ENCODE measurements around the gene SPAG6.

SPAG6 gene

DNA sequence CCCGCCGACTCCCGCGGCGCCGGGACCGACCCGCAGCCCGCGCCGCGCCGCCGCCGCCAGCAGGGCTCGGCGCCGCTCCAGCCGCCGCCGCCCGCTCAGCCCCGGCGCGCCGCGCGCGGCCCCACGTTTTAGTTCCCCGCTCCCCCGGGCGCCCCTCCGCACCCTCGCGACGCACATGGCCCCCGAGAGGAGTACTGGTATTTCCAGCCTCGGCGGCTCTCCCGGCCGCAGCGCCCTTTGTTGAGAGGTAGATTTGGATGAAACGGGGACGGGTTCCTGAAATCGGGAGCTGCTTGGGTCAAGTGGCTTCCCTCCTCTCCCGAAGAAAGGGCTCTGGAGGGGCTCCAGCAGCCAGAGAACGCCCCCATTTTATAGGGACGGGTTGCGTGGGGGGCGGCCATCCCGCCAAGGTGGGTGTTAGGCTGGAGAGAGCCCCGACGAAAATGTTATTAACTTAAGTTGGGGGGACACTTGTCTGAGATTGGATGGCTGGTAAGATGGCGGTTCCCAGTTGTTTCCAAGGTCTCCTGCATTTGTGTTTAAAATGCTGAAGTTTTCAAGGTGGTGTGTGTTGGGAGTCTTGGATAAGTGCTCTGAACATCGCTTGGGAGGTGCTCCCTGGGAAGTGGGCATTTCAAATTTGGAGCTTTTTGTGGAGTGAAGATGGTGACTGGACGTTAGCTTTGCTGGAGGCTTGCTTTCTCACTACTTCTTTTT lies 23.2 kb upstream of the SPAG6 start:
- DNase-seq (ENCODE audit: low read depth in 2 of 2) = no peak

DNA sequence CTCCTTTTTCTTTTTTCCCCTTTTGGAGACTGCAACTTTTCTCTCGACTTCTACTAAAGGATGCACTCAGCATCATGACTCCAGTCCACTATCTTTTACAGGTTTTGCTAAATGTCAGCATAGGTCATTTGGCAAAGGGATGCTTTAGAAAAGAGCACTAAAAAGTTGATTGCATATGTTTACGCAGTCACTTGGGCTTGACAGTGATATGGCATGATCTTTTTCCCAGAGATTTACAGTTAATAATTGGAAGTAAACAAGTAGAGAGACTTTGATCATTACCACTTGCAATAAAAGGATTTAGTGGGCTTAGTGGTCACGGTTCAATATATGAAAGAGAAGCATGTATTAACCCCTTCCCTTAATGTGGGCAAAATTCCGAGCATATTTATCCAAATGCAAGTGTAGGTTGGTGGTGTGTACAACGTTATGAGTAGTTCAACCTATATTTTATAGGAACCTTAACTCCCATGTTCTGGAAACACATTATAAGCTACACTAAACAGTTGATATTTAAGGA lies 22.6 kb upstream of the SPAG6 start:
- no peak for DNase-seq (ENCODE audit: low read depth in 2 of 2)

DNA sequence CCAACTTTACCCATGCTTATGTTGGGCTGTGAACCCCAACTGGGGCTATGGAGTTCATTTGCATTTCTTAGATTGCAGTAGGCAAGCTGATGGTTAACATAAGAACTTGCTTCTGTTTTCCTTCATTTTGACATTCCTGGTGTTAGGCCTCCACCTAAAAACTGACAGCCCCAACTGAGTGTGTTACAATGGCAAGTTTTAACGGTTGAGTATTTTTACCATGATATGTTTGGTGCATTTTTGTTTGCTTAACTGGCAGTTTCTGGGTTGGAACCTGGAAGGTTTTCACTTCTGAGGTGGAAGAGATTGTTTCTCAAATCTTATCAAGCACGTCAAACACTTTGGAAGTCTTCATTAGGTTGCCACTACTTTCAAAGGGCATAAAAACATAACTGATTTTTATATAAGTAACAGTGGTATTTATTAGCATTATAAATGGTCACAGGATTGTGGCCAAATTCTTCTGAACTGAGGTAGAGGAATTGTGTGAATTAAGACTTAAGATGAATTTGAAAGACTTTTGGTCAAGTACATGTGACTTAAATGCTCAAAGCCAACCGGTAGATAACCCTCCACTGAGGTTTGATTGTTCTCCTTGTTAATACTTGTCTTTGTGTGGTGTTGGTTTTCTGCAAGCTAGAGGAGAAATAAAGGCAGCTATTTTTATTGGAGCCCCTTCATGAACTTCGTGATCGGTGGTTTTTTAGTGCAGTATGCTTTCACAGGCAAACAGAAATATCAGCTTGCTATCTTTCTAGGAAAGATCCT lies 21.6 kb upstream of the SPAG6 start:
- DNase-seq (ENCODE audit: low read depth in 2 of 2) = no peak

DNA sequence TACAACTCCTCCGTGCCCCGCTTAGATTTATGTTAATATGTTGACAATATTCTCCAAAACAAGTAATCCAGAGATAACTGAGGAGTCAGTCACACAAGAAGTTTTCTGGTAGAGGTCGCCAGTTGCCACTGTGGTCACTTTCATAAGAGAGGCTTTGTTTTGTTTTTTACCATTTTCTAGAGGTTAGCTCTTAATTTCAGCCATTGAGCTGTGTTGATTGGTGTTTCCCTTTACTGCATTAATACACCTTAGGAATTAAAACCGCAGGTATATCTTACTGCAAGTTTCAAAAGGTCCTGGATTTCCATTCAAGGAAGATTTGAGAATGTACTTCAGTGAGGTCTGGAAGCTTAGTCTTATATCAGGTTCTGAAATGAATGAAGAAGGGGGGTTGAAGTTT lies 20.9 kb upstream of the SPAG6 start:
- no peak for DNase-seq (ENCODE audit: low read depth in 2 of 2)

DNA sequence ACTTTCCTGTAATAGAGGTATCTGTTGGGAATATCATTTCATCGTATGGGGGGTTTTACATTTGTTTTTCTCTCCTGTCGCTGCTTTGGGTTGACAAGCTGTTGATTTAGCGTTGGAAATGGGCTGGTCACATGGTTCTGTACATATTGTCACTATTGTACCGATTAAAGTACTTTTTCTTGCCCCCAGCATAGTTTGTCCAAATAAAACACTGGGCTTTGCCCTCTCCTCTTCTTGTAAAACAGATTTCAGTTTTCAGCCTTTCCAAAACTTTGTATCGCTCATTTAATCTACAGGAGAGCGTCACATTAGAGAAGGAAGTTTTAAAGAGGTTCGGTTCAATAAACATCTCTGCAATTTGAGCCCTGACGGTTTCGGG lies 20.4 kb upstream of the SPAG6 start:
- no peak for DNase-seq (ENCODE audit: low read depth in 2 of 2)

DNA sequence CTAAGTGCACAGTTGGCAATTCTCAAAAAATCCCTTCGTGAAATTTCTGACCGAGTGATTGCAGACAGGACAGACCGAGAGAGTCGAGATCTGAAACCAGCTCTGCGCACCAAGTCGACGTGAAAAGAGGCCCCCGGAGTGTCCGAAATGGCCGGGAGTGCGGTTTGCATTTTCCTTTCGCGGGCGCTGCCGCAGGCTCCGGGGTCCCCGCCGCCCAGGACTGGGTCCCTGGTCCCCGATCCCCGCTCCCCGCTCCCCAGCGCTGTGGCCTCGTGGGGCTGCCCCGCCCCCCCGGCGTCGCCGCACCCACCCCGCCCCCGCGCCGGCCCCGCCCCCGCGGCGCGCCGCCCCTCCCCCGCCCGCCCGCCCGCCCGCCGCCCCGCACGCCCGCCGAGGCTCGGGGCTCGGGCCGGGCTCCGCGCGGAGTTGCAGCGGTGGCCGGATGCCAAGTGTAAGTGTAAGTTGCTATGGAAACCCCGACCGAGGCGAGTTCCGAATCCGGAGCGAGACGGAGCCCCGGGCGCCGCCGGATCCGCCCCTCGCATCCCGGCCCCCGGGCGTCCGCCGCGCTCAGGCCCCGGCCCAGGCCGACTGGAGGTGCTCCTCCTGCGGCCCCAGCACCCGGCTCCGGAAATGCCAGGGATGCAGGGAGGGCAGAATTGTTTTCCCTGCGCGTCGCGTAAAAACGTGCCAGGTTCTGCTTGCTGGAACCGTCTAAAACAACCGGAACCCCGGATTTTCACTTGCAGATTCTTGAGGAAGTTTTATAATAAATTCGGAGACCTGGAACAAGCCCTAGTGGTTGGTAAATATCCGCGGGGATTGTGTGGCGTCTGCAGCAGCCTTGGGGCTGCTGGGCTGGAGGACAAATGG lies 19.8 kb upstream of the SPAG6 start:
- peak in 1 of 2 experiments; percentile 33 for DNase-seq (ENCODE audit: low read depth in 2 of 2)

DNA sequence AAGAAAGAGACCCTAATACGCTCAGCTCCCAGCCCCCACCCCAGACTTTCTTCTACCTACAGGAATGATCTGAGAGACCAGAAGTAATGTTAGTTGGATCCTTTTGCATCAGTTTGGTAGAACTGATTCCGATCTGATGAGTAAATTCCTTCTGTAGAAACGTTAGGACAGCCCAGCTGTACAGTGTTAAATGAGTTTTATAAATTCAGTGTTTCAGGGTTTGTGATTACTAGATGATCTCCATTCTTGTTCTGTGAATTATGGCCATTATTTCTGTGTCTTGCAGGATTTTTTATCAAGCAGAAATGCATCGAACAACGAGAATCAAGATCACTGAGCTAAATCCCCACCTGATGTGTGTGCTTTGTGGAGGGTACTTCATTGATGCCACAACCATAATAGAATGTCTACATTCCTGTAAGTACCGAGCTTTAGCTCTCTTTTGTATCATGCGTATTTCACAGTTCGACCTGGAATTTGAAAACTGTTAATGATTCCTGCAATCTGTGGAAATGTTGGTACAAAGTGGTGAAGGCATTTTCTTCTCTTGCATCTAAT lies 19.1 kb upstream of the SPAG6 start:
- DNase-seq (ENCODE audit: low read depth in 2 of 2) = no peak

DNA sequence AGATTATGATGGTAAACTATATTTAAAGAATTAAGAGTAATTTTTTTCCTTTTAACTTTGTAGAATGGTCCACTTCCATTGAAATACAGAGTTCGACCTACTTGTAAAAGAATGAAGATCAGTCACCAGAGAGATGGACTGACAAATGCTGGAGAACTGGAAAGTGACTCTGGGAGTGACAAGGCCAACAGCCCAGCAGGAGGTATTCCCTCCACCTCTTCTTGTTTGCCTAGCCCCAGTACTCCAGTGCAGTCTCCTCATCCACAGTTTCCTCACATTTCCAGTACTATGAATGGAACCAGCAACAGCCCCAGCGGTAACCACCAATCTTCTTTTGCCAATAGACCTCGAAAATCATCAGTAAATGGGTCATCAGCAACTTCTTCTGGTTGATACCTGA lies 16.1 kb upstream of the SPAG6 start:
- no peak for DNase-seq (ENCODE audit: low read depth in 2 of 2)

DNA sequence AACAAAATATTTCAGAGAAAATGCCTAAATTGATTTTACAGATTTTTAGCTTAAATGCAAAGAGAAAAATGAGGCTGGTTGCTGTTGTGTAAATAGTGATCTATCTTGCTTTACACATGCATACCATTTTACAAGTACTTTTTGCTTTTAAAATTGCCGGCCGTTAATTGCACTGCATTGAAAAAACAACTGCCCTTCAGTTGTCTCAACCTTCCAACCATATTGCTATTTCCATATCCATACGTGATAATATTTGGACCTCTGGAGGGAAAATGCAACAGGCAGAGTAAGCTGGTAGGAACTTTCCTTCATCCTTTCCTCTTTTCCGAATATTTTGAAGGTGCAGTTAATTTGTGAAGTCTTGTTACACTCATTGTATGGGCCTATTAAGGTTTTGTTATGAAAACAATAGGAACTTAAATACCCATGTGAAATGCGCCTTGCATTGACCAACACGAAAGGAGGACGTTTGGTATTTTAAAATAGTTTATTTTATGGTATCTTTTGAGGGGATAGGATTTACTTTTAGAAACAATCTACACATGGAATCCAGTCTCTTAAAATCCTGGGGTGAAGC lies 13.1 kb upstream of the SPAG6 start:
- no peak for DNase-seq (ENCODE audit: low read depth in 2 of 2)

DNA sequence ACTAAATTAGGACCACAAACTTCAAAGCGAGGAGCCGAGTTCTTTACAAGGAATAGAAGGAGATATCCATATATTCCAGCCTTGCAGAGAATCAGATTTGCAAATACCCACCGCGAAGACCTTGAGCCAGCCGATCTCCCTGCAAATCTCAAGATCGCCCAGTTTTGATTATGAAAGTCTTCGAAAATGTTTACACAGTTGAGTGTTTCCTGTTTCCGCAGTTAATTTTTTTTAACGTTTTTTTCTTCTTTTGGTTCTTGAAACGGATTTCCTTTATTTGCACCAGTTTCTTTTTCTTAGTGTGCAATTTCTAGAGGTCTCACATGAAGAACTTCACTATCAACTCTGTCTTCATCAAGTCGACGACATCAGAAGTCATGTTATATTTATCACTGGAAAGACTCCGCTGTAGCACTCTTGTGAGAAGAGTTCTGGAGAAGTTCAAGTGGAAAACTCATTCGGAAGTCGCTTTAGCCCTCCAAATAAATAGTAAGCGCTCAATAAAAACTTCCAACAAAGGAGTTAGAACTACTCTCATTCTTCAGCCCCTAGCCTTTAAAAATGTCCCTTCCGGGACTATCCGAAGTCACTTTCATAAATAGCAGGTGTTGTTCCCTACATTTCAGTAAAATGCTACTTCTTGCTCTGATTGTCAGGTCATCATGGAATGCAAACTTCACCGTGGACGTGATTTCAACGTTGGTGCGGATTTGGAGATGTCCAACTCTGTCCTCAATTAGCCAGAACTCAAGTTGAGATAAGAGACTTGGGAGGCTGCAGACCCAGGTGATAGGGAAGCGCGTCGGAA lies 11.9 kb upstream of the SPAG6 start:
- no peak for DNase-seq (ENCODE audit: low read depth in 2 of 2)

DNA sequence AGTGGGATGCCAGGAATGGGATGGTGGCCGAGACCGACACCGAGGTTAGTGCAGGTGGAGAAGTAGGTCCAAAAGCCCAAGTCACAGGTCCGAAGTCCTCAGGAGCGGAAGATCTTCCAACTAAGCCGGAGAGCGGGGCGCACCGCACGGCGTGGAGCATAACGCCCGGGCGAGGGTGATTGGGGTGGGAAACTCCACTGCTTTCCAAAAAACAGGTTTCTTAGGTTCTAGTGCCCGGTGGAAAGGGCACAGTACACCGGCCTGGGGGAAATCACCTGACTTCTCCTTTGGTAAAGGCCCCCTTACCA lies 11.4 kb upstream of the SPAG6 start:
- DNase-seq (ENCODE audit: low read depth in 2 of 2) = no peak

DNA sequence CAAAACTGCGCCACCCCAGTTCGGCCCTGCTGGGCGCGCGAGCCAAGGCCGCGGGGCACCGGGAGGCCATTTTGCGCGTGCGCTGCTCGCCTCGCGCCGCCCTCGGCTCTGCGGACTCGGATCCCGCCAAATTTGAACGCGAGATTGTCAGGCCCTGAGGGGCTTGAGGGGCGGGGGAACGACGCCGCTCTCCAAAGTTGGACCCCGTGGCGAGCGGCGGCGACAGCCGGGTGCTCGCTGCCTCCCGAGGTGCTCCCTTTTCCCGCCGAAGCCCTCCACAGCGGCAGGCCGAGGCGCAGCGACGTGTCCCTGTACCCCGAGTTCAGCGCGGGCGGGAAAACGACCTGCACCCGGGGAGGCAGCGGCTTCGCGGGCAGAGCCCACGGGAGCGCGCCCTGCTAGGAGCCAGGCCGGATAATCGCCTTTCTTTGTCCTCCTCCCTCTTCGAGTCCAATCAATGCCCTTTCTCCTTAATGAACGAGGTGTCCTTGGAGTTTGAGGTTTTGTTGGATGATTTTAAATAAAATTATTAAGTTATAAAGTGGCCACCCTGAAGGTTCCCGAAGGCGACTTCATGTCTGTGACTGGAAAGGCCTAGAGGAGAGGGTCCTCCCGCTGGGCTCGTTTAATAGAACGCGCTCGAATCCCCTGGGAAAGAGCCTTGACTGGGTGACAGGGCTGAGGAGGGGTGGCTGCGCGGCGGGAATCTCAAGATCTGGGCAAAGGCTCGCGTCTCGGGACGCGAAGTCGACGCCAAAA lies 10.7 kb upstream of the SPAG6 start:
- no peak for DNase-seq (ENCODE audit: low read depth in 2 of 2)

DNA sequence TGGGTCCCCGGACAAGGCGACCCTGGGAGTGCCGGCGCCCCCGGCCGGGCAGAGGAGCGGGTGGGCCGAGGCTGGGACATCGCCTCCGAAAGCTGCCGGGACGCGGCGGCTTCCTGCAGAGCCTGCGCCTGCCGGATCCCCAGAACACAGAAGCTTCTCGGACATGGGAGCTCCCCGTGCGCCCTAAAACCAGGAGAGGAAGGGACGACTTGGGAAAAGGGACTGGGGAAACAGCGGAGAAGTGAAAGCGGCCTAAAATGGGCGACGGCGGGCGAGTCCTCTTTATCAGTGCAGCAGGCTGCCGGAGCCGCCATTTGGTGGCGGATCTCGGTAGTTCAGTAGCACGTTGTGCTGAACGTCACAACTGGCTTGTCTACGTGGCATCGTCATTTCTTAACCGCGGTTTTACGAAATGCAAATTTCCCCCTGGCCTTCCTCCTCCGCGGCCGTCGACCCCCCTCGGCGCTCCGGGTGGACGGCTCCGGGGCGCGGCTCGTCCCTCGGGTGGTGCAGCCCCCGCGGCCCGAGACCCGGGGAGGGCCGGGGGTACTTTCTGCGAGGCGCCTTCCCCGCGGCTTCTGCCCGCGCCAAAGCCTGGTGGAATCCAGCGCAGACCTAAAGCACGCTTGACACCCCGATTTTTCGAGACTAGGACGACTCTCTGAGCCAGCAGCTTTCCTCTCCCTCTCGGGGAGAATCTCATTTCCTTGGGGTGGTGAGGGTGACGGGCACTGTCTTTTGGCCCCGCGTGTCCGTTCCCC lies 9.9 kb upstream of the SPAG6 start:
- DNase-seq (ENCODE audit: low read depth in 2 of 2) = peak; percentile 31 to 47

DNA sequence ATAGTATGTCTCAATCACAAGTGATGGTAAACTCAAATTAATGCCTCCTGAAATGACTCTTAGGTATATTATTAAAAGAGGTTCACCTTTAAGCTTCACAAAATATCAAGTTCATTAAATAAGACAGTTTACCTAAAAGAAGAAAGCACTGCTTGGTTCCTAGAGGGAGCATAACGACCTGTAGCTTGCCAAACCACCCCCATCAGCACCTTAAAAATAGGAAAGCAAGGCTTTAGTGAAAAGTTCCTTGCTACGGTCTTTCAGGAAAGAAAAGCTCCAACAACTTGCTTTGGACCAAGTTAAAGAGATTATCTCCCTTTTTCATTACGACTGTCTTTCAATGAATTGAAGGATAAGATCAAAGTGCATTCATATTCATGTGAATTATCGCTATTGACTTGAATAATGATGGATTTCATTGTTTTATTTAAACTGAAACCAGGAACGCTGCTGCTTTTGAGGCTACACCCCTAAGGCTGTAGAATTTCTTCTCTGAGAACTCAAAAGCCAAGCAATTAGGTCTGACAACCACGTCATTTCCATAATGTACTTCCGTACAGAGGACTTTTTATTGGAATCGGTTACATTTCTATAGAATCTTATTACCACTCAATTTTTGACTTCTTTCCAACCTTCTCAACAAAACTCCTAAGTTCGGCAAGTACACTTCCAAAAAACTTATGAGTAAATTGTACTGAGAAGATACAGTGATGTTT lies 7.0 kb upstream of the SPAG6 start:
- no peak for DNase-seq (ENCODE audit: low read depth in 2 of 2)

DNA sequence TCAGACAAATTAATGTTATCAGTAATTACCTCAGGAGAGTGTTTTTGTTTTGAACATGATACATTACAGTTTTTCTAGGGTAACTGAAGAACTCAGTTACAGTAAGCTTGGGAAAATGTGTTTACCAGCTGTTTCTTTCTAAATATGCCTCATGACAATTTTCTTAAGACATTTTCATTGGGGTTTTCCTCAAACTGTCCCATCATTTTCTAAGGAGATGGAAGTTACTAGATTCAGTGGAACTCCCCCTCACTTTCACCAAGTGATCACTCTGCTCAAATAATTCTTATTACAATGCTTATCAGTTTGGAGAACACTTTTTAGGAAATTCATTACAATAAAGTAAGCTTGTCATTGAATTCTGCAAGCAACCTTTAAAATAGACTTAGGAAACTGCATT lies 6.4 kb upstream of the SPAG6 start:
- DNase-seq (ENCODE audit: low read depth in 2 of 2) = no peak

DNA sequence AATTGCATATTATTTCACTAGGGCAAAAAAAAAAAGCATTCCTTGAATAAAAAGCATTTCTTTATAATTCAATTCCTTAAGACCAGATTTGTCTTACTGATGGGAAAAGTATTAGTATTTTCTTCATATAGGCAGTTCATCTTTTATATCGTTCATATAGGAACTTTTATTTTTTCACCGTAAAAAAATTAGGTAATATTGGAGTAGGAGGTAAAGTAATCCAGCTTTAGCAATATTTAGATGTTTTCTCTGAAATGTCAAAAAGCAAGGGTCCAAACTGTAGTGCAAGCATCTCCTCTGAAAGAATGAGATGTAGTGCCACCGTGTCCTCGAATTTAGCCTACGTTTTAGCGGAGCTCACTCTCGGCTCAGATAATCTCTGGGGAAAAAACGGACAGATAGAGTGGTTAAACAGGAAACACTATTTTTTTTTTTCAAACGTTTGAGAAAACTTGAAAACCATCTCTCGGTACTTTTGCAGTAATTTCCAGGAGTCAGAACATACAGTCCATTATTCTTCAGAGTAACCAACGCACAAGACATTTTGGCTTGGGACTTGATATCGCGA lies 5.5 kb upstream of the SPAG6 start:
- no peak for DNase-seq (ENCODE audit: low read depth in 2 of 2)

DNA sequence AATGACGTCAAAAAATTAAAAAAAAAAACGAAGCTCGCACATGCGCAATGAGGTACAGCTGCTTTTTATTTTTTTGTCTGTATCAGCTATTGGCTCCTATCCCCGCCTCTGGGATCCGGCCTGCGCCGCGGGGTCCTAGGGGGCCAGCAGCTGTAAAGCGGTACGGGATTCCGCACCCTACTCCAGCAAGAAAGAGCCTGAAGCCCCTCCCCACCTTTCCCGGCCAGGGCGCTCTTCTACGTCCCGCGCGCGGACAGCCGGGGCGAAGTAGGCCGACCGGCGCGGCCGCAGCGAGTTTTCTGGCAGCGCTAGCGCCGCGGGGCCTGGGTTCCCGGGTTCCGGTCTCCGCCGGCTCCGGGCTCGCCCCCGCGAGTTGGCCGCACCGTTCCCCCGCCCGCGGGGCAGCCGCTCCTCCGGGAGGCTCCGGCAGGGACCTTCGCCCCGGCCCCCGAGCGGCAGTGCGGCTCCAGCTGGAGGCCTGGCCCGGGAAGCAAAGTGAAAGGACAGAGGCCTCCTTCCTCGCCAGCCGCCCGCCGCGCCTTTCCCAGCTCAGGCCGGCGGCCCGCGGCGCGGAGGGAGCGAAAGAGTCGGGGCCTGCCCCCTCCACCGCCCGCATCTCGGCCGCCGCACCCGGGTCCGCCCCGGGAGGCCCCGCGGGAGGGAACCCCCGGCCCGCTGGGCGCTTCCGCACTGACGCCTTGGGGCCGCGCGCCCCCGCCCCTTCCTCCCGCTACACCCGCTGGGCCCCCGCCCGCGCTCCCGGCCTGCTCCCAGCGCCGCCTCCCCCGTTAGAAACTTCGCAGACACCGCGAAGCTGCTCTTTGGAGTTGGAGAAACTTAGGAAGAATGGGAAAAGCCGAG lies 4.7 kb upstream of the SPAG6 start:
- no peak for DNase-seq (ENCODE audit: low read depth in 2 of 2)

Data from stimulated activated CD4-positive, alpha-beta T cell treated with anti-CD3 and anti-CD28 coated beads, Interleukin-12 subunit alpha, Interleukin-12 subunit beta, amount 100 ng/mL, for 24 hours (primary cell).